Activated naive CD4-positive, alpha-beta T cell (primary cell): ENCODE results near the gene FAM124A.
A peak's percentile ranks its signal among the peaks of the same experiment; 100 is the strongest.

ENCODE experiments used
- DNase-seq, 4 experiments: peaks; one replicate each; lab custom pipeline; 2025; lab: John Stamatoyannopoulos, UW

FAM124A gene

DNA sequence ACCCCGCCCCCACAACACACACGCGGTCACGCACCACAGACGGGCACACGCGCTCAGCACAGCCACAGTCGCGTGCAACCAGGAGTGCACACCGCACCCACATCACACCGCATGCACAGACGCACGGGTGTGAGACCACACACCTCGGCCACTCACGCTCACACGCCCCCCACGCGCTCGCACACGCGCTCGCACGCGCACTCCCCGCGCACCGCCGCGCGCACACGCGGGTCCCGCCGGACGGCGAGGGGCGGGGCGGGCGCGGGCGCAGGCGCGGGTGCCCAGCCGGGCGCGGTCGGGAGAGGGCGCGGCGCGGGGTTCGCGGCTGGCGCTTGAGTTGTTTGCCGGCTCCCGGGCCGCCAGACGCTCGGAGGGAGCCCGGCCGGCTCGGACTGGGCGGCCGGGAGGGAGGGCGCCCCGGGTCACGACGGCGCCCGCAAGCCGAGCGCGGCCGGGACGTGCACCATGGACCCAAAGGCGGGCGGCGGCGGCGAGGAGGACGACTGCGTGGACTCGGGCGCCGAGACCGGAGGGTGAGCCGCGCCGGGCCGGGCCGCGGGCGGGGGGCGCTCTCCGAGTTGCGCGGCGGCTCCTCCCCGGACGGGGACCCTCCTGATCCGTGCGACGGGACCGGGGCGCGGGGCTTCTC is at the start of gene FAM124A:
TSS of gene FAM124A (plus strand) at position 362 of the 649 bp plus-strand sequence. CDS start at position 466, 104 bp downstream.
- DNase-seq, result peak in 1 of 4 experiments; percentile 31

DNA sequence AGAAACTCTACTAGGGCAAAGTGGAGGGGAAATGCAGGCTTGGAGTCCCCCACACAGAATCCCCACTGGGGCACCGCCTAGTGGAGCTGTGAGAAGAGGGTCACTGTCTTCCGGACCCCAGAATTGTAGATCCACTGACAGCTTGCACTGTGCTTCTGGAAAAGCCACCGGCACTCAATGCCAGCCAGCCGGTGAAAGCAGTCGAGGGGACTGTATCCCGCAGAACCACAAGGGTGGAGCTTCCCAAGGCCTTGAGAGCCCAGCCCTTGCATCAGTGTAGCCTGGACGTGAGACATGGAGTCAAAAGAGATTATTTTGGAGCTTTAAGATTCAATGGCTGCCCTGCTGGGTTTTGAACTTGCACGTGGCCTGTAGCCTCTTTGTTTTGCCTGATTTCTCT is 47.2 kb upstream of the FAM124A start:
- no peak for DNase-seq

GRCh38 chr13:51175639-51176038 is 46.6 kb upstream of the FAM124A start:
- no peak for DNase-seq

DNA sequence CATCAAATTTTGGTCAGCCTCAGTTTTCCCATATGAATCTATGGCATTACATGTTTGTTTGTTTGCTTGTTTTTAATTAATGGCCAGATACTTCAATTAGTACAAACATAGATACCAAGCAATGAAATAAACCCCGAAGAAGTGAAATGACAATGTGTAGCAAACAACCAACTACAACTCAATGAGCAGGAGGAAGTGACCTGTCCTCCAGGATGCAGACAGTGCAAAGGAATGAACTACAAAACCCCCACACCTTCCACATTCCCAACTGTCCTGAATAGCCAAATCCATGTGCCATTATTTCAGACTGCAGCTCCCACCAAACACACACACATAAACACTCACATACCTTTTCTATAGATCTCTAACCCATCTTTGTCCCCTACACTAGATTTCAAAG is 45.0 kb upstream of the FAM124A start:
- no peak for DNase-seq

- DNase-seq, result no peak
Measured at GRCh38 chr13:51178456-51179074, 43.6 kb upstream of the FAM124A start.

DNA sequence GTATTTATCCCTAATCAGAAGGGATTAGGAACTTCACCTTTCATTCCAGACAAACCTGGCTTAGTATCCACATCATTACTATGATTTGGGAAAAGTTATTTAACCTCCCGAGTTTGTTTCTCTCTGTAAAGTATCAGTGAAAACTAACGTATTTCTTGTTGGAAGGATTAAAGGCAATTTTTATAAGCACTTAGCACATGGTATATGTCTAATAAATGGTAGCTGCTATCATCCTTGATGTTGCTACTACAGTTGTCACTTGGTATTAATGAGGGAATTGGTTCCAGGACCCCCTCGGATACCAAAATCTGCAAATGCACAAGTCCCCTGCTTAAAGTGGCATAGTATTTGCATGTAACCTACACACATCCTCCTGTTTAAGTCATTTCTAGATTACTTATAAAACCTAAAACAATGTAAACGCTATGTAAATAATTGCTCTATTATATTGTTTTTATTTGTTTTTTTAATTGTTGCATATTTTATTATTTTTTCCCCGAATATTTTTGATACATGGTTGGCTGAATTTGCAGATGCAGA is 42.7 kb upstream of the FAM124A start:
- no peak for DNase-seq

GRCh38 chr13:51180853-51181511 is 41.2 kb upstream of the FAM124A start:
- DNase-seq, result no peak

- DNase-seq, result no peak
Measured at GRCh38 chr13:51181786-51182383, 40.3 kb upstream of the FAM124A start.

- no peak for DNase-seq
Measured at GRCh38 chr13:51191743-51192142, 30.5 kb upstream of the FAM124A start.

- DNase-seq, result no peak
Measured at GRCh38 chr13:51192348-51192747, 29.9 kb upstream of the FAM124A start.

- DNase-seq, result no peak
Measured at GRCh38 chr13:51193387-51193786, 28.8 kb upstream of the FAM124A start.

DNA sequence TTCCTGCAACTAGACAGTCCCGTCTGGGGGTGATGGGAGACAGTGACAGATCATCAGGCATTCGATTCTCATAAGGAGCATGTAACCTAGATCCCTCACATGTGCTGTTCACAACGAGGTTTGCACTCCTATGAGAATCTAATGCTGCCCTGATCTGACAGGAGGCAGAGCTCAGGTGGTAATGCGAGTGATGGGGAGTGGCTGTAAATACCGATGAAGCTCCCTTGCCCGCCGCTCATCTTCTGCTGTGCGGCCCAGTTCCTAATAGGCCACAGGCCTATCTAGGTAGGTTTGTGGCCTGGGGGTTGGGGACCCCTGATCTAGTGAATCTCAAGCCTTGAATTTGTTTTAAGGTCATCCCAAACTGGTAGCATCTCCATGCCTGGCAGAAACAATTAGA is 27.3 kb upstream of the FAM124A start:
- DNase-seq, result no peak

GRCh38 chr13:51201886-51202285 is 20.3 kb upstream of the FAM124A start:
- no peak for DNase-seq

- DNase-seq, result no peak
Measured at GRCh38 chr13:51202477-51203046, 19.6 kb upstream of the FAM124A start.

DNA sequence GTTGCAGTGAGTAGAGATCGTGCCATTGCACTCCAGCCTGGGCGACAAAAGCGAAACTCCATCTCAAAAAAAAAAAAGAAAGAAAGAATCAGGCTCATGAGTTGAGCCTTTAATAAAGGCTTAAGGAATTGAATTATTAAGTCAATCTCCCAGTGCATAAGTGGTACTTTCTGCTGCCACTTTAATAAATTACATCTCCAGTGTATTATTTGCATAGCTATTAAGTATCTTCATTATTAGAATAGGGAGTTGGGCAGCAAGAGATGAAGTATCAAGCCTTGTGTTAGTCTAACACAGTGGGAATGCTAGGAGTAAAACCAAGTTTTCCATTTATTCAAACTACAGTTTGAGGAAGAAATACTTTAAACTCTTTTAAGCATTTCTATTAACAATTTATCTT is 15.6 kb upstream of the FAM124A start:
- no peak for DNase-seq

GRCh38 chr13:51207881-51208280 is 14.3 kb upstream of the FAM124A start:
- no peak for DNase-seq

DNA sequence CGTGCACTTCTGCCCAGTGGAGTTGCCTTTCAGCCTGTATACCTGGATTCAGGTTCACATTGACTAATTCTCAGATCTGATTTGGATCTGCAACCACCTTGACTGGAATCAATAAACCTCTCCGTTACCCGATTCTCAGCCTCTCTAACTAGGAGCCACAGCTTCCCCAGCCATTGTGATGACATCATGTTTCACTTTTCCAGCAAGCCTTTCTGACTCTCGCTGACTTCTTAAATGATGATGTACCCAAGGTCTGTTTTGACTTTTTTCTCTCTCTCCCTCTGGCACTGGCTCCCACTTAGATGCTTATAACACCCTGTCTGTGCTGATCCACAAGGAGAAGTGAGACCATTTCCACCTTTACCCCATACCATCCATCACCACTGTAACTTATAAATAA is 13.5 kb upstream of the FAM124A start:
- no peak for DNase-seq

DNA sequence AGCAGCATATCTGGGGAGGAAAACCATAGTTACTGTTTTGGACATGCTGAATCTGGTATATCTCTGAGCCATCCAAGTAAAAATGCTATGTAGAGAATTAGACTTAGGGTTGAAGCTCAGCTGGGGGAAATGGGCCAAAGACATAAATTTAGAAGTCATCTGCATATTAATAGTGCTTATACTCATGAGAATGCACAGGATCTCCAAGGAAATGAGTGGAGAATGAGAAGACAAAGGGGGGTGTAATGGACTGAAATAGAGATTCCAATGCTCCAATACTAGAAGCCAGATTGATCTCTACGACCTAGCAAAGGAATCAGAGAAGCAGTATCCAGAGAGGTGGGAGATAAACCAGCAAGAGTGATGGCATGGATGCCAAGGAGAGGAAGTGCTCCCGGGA is 10.3 kb upstream of the FAM124A start:
- no peak for DNase-seq

- no peak for DNase-seq
Measured at GRCh38 chr13:51212758-51213157, 9.4 kb upstream of the FAM124A start.

DNA sequence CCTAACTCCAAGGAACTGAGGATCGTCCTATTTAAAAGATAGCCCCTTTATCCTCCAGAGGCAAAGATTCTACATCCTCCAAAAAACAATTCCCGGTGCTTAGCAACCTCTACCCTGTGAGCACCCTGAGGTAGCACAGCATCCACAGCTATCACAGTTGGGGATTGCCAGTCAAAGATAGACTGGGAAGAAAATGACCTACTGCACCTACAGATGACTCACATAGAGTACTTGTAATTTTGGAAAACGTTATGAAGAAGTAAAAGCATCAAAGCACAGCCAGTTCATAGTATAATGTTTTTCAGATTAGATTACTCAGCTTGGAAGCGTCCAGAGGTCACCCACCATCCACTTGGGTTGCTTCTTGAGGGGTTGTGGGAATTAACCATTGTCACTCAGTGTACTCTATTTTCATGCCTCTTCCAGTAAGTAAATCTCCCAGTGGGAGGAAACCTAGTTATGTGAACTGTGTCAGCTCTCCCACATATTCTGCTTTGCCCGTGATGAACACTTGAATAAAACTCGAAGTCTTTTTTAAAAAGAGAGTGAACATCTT is 8.9 kb upstream of the FAM124A start:
- DNase-seq, result no peak

- DNase-seq, result no peak
Measured at GRCh38 chr13:51218626-51219025, 3.6 kb upstream of the FAM124A start.

DNA sequence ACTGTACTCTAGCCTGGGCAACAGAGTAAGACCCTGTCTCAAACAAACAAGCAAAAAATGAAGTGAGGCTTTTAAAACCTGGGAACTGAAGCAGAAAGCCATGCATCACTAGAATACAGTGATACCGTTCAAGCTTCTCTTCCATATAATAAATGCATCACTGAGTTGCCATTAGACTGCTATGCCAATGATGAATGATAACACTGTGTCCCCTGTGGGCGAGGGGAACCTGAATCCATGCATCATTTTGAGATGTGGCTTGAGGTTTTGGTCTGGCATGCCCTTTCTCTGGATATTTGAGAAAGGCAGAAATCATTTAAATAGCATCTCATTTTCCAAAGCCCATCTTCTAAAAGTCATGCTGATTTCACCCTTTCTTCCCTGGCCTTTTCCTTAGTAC is 1.5 kb upstream of the FAM124A start:
- DNase-seq, result no peak
